T-helper 17 cell (primary cell): ENCODE data around the gene IFITM2. TPM values are rescaled to one million over a fixed set of nuclear protein-coding genes. Genes with fewer than 3 reads are reported as not detected.

Experiments used
- ATAC-seq: fragments of 150-1000 bp; cut with Tn5 transposase; 2 replicates; pipeline ENCODE4 v1.10.0; 2021; ENCODE audit warnings: mild to moderate bottlenecking, moderate library complexity
- DNase-seq, 3 donors: peaks; one replicate each; pipeline versions ENCODE4 v3.0.0 to v3.0.0-alpha.2; 2020 to 2021
- H3K9me3 ChIP-seq: one replicate; pipeline ENCODE4 v1.7.0; 2013; ENCODE audit warnings: low read length, mild to moderate bottlenecking; ENCODE audit not compliant: control insufficient read depth, poor library complexity, severe bottlenecking
- H3K27ac Mint-ChIP-seq: one replicate; pipeline ENCODE4 v1.8.0; 2022; ENCODE audit warnings: mild to moderate bottlenecking, moderate library complexity, mixed read lengths
- H3K27me3 Mint-ChIP-seq: one replicate; pipeline ENCODE4 v1.8.0; 2022; ENCODE audit warnings: mixed read lengths
- H3K36me3 Mint-ChIP-seq: one replicate; pipeline ENCODE4 v1.8.0; 2022; ENCODE audit warnings: low read depth, mixed read lengths
- H3K4me1 Mint-ChIP-seq: one replicate; pipeline ENCODE4 v1.8.0; 2022; ENCODE audit warnings: mild to moderate bottlenecking, mixed read lengths
- H3K4me3 Mint-ChIP-seq: one replicate; pipeline ENCODE4 v1.8.0; 2022; ENCODE audit warnings: mild to moderate bottlenecking, moderate library complexity, mixed read lengths
- total RNA-seq, 4 donors: library from RNA in 2 of 4; stranded (reverse) in 2 of 4; gene quantifications; one replicate each; pipeline ENCODE4 v1.2.3 and lab custom pipeline; 2022 to 2026

IFITM2 gene
- total RNA-seq, 2 donors from 2014 or later, result 550 to 570 TPM

GRCh38 chr11:276219-276618, 31.4 kb upstream of the IFITM2 start:
- no peak for ATAC-seq
- Mint-ChIP-seq H3K4me3 (no peak overlapping the region), H3K27ac (no peak overlapping the region), H3K36me3 (no peaks in the 10 kb centered on the region), H3K4me1 (peaks cover 16% of the 10 kb centered on the region), H3K27me3 (peaks cover 5% of the 10 kb centered on the region)
- H3K9me3 ChIP-seq, result no peaks in the 10 kb centered on the region
- DNase-seq, result no peak

- Mint-ChIP-seq H3K27ac (peak within 1 kb of the TSS; percentile 3), H3K4me3 (peak within 1 kb of the TSS; percentile 90), H3K27me3 (peaks cover 5% of the 10 kb centered on the region), H3K36me3 (peaks cover 5% of the 10 kb centered on the region), H3K4me1 (peaks cover 32% of the 10 kb centered on the region)
- ATAC-seq (no peak), DNase-seq (no peak)
- no peaks in the 10 kb centered on the region for H3K9me3 ChIP-seq
Measured at GRCh38 chr11:278001-278951, 29.3 kb upstream of the IFITM2 start, which contains the start of gene NLRP6. TSS of gene NLRP6 (plus strand) at chr11:278407. CDS start at chr11:278570, 163 bp downstream.

DNA sequence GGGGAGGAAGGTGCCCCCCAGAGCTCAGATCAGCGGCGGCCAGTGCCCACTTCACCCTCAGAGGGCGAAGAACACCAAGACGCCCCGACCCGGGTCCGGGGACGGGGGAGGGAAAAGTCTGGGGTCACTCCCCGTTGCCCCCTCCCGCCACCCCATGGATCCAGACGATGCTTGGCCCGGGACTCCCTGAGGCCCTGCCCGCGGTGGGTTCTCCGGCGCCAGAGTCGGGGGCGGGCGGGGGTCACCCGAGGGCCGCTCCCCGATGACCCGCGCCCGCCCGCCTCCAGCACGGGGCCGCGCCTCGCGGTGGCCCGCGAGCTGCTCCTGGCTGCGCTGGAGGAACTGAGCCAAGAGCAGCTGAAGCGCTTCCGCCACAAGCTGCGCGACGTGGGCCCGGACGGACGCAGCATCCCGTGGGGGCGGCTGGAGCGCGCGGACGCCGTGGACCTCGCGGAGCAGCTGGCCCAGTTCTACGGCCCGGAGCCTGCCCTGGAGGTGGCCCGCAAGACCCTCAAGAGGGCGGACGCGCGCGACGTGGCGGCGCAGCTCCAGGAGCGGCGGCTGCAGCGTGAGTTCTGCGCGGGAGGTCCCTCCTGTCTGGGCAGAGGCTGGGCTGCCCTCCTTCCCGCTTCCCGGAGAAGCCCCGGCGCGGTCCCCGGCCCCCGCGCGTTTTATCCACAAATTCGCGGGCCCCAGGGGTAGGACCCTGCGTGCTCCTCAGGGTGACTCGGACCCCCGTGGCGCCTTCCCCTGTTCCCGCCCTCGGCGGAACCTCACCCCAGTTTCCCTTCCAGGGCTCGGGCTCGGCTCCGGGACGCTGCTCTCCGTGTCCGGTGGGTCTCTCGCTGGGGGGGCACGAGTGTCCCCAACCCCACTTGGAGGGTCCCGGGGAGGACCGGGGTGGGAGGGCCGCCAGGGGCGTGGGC, 28.3 kb upstream of the IFITM2 start:
- Mint-ChIP-seq H3K36me3 (peaks cover 5% of the 10 kb centered on the region), H3K4me3 (peak overlapping the region; percentile 90), H3K27me3 (peaks cover 5% of the 10 kb centered on the region), H3K27ac (no peak overlapping the region), H3K4me1 (peaks cover 32% of the 10 kb centered on the region)
- H3K9me3 ChIP-seq, result no peaks in the 10 kb centered on the region
- ATAC-seq (peak; percentile 29), DNase-seq (no peak)

DNA sequence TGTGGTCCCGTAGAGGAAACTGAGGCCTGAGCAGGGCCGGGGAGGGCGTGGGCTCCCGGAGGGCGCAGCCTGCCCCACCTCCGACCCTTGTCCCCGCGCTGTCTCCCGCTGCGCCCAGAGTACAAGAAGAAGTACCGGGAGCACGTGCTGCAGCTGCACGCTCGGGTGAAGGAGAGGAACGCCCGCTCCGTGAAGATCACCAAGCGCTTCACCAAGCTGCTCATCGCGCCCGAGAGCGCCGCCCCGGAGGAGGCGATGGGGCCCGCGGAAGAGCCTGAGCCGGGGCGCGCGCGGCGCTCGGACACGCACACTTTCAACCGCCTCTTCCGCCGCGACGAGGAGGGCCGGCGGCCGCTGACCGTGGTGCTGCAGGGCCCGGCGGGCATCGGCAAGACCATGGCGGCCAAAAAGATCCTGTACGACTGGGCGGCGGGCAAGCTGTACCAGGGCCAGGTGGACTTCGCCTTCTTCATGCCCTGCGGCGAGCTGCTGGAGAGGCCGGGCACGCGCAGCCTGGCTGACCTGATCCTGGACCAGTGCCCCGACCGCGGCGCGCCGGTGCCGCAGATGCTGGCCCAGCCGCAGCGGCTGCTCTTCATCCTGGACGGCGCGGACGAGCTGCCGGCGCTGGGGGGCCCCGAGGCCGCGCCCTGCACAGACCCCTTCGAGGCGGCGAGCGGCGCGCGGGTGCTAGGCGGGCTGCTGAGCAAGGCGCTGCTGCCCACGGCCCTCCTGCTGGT, 27.5 kb upstream of the IFITM2 start:
- no peak overlapping the region for H3K27ac Mint-ChIP-seq
- peak; percentile 76 for ATAC-seq
- H3K4me1 Mint-ChIP-seq, result peaks cover 32% of the 10 kb centered on the region

DNA sequence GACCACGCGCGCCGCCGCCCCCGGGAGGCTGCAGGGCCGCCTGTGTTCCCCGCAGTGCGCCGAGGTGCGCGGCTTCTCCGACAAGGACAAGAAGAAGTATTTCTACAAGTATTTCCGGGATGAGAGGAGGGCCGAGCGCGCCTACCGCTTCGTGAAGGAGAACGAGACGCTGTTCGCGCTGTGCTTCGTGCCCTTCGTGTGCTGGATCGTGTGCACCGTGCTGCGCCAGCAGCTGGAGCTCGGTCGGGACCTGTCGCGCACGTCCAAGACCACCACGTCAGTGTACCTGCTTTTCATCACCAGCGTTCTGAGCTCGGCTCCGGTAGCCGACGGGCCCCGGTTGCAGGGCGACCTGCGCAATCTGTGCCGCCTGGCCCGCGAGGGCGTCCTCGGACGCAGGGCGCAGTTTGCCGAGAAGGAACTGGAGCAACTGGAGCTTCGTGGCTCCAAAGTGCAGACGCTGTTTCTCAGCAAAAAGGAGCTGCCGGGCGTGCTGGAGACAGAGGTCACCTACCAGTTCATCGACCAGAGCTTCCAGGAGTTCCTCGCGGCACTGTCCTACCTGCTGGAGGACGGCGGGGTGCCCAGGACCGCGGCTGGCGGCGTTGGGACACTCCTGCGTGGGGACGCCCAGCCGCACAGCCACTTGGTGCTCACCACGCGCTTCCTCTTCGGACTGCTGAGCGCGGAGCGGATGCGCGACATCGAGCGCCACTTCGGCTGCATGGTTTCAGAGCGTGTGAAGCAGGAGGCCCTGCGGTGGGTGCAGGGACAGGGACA, 26.7 kb upstream of the IFITM2 start:
- Mint-ChIP-seq H3K36me3 (peaks cover 5% of the 10 kb centered on the region), H3K27me3 (peaks cover 5% of the 10 kb centered on the region), H3K27ac (peak overlapping the region; percentile 79), H3K4me1 (peaks cover 32% of the 10 kb centered on the region), H3K4me3 (peak overlapping the region; percentile 89)
- DNase-seq, result no peak
- ATAC-seq, result peak; percentile 47
- H3K9me3 ChIP-seq, result no peaks in the 10 kb centered on the region

More for the DNA sequence above, 27.5 kb upstream of the IFITM2 start:
- DNase-seq, result no peak
- Mint-ChIP-seq H3K36me3 (peaks cover 5% of the 10 kb centered on the region), H3K4me3 (peak overlapping the region; percentile 89), H3K27me3 (peaks cover 5% of the 10 kb centered on the region)
- no peaks in the 10 kb centered on the region for H3K9me3 ChIP-seq

DNA sequence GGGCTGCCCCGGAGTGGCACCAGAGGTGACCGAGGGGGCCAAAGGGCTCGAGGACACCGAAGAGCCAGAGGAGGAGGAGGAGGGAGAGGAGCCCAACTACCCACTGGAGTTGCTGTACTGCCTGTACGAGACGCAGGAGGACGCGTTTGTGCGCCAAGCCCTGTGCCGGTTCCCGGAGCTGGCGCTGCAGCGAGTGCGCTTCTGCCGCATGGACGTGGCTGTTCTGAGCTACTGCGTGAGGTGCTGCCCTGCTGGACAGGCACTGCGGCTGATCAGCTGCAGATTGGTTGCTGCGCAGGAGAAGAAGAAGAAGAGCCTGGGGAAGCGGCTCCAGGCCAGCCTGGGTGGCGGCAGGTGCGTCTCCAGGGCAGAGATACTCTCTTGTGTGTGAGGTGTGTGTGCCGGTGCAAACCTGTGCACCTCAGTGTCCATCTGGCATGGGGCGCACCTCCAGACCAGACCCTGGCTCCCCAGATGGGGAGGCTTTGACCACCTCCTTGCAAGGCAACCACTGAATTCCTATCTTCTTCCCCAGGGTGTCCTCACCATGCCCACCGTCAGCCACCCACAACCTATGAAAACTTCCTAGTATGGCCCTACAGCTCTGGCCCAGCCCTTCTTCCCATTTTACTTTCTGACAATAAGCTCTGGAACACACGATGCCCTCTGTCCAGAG, 26.0 kb upstream of the IFITM2 start:
- DNase-seq (no peak), ATAC-seq (peak; percentile 15)
- Mint-ChIP-seq H3K36me3 (peaks cover 5% of the 10 kb centered on the region), H3K27me3 (peaks cover 5% of the 10 kb centered on the region), H3K4me1 (peaks cover 34% of the 10 kb centered on the region), H3K4me3 (peak overlapping the region; percentile 89), H3K27ac (peak overlapping the region; percentile 79)
- H3K9me3 ChIP-seq, result no peaks in the 10 kb centered on the region

- no peak for DNase-seq
- no peak for ATAC-seq
- H3K36me3 Mint-ChIP-seq, result peaks cover 5% of the 10 kb centered on the region
- peaks cover 38% of the 10 kb centered on the region for H3K4me1 Mint-ChIP-seq
- peaks cover 5% of the 10 kb centered on the region for H3K27me3 Mint-ChIP-seq
- peak overlapping the region; percentile 79 for H3K27ac Mint-ChIP-seq
- H3K4me3 Mint-ChIP-seq, result peak overlapping the region; percentile 89
- no peaks in the 10 kb centered on the region for H3K9me3 ChIP-seq
Measured at GRCh38 chr11:282171-282570, 25.4 kb upstream of the IFITM2 start.

DNA sequence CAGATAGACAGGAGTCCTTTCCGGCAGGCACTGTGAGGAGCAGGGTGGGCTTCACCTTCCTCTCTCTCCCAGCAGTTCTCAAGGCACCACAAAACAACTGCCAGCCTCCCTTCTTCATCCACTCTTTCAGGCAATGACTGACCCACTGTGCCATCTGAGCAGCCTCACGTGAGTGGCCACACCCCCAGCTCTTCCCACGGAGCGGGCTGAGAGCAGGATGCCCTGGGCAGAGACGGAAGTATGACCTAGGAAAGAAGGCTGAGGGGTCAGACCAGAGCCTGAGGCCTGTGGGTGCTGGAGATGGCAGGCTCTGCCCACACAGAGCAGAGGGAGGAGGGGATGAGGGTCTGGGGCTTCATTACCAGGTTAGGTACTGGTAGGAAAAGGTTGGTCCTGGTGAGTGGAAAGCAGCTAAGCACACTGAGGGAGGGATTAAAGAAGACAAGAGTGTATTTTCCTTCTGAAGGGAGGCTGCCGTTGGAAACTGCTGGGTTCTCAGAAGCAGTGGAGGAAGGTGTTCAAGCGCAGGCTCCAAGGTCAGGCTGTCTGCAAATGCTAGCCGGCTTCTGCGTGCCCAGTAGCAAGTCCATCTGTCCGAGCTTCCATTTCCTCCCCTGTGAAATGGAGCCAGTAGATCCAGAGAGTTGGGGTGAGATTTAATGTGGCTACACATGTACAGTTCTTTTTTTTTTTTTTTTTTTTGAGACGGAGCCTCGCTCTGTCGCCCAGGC, 24.8 kb upstream of the IFITM2 start:
- peak overlapping the region; percentile 79 for H3K27ac Mint-ChIP-seq
- H3K4me1 Mint-ChIP-seq, result peaks cover 38% of the 10 kb centered on the region
- H3K27me3 Mint-ChIP-seq, result peaks cover 5% of the 10 kb centered on the region
- peak overlapping the region; percentile 89 for H3K4me3 Mint-ChIP-seq
- ATAC-seq (no peak), DNase-seq (no peak)
- H3K36me3 Mint-ChIP-seq, result peaks cover 7% of the 10 kb centered on the region
- H3K9me3 ChIP-seq, result no peaks in the 10 kb centered on the region

DNA sequence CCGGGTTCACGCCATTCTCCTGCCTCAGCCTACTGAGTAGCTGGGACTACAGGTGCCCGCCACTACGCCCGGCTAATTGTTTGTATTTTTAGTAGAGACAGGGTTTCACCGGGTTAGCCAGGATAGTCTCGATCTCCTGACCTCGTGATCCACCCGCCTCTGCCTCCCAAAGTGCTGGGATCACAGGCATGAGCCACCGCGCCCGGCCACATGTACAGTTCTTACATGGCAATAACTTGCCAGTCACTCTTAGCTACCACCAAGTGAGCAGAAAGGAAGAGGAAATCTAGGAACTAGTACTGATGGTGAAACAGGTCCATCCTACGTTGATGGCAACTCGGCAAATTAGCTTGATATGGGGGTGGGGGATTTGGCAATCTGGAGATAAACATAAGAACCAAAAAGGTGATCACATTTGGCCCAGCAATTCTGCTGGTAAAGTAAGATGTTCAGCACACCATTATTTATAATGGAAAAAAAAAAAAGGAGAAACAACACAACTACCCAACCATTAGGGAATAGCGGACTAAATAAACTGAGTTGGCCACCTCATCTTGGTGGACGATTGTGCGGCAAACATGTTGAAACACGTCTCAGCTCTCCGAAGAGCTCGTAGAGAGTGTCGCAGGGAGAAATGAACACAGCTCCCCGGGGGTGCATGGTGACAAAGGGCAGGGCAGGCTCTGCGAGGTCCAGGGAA, 24.1 kb upstream of the IFITM2 start:
- DNase-seq, result no peak

DNA sequence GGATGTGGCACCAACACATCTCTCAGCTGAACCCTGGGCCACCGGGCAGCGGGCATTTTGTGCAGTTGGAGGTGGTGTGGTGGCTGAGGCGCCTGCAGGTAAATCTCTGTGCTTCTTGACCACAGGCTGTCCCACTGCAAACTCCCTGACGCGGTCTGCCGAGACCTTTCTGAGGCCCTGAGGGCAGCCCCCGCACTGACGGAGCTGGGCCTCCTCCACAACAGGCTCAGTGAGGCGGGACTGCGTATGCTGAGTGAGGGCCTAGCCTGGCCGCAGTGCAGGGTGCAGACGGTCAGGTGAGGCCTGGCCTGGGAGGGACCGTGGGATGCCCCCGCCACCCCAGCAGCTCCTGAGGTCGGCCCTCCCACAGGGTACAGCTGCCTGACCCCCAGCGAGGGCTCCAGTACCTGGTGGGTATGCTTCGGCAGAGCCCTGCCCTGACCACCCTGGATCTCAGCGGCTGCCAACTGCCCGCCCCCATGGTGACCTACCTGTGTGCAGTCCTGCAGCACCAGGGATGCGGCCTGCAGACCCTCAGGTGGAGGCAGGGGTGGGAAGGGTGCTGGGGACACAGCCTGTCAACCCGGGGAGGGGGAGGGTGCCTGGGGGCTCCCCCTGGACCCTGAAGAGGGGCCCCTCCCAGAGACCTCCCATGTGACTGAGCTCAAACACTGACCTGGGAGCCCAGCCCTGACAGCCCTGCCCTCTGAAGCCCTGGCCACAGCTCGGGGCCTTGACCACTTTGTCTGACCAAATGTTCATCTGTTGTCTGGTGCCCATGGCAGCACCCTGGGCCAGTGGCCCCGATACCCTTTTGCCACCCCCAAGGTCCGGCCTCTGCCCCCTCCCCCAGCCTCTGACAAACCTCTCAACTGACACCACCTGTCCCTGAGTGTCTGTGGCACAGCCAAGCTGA, 23.3 kb upstream of the IFITM2 start:
- H3K9me3 ChIP-seq, result no peaks in the 10 kb centered on the region
- Mint-ChIP-seq H3K4me3 (no peak overlapping the region), H3K4me1 (peaks cover 36% of the 10 kb centered on the region), H3K27me3 (peaks cover 5% of the 10 kb centered on the region), H3K36me3 (peaks cover 8% of the 10 kb centered on the region), H3K27ac (no peak overlapping the region)
- ATAC-seq (no peak), DNase-seq (no peak)

More for the DNA sequence above, 24.1 kb upstream of the IFITM2 start:
- peak overlapping the region; percentile 79 for H3K27ac Mint-ChIP-seq
- no peak for ATAC-seq
- peaks cover 37% of the 10 kb centered on the region for H3K4me1 Mint-ChIP-seq
- H3K36me3 Mint-ChIP-seq, result peaks cover 8% of the 10 kb centered on the region
- no peaks in the 10 kb centered on the region for H3K9me3 ChIP-seq
- no peak overlapping the region for H3K4me3 Mint-ChIP-seq
- peaks cover 5% of the 10 kb centered on the region for H3K27me3 Mint-ChIP-seq
